ENCODE data around the gene RPN1.

- TF ChIP-seq CTCF (IDR thresholded peaks at IDR 0.05): no peak
- no peak for TF ChIP-seq POLR2A (IDR thresholded peaks at IDR 0.05)
- TF ChIP-seq EP300 (IDR thresholded peaks at IDR 0.05; ENCODE audit: low read depth): no peak
- no peak for TF ChIP-seq POLR2AphosphoS5 (IDR thresholded peaks at IDR 0.05)
Measured at GRCh38 chr3:128620268-128620691, 30.3 kb downstream of the RPN1 start.

Data from transverse colon (tissue), 4 donors.